Posterior vena cava (tissue), 2 donors: ENCODE results near the gene HS3ST3A1. TPM values are rescaled to one million over a fixed set of nuclear protein-coding genes. Genes with fewer than 3 reads are reported as not detected.

Source experiments
- DNase-seq: peaks from one replicate; pipeline ENCODE4 v3.0.0-alpha.2; 2020; ENCODE audit warnings: low spot score
- intact Hi-C, 2 donors: fragments of 100-400 bp; cut with DNase I; formaldehyde crosslinking; loops; one replicate each; pipeline versions ENCODE4 v1.14.1 to v1.14.2; 2022 to 2023
- microRNA-seq, 2 donors: library from miRNA; unstranded; fragments of <30 nt; microRNA quantifications; one replicate each; pipeline ENCODE4 v1.2.0, GENCODE V29; 2020 to 2021; ENCODE audit warnings: borderline microRNAs expressed in 2 of 2
- total RNA-seq, 2 donors: library from RNA; stranded (reverse); fragmentation: NEBNext Ultra II Directional; extraction: Animal tissue kit (Norgen Biotek cat#: 25700); gene quantifications; one replicate each; pipeline ENCODE4 v1.2.1, GENCODE V29; 2021
- donor health status: DM: yes; HTN: yes; CAD: no.
- donor health status: DM: yes; HTN: yes; CAD: no.

HS3ST3A1 gene
- total RNA-seq, 2 donors from 2014 or later, result 0.24 to 0.28 TPM

GRCh38 chr17:13476720-13477119, 125.0 kb downstream of the HS3ST3A1 start:
- DNase-seq, result no peak
- intact Hi-C loops, result no loop called here

- intact Hi-C loops, result no loop called here
- no peak for DNase-seq
These were observed 126.0 kb downstream of the HS3ST3A1 start for GRCh38 chr17:13475574-13476223.

GRCh38 chr17:13474073-13474800, 127.5 kb downstream of the HS3ST3A1 start:
- intact Hi-C loops, result no loop called here
- DNase-seq, result no peak

- intact Hi-C loops, result no loop called here
- no peak for DNase-seq
These were observed 136.1 kb downstream of the HS3ST3A1 start for GRCh38 chr17:13465678-13466077.

- DNase-seq, result no peak
- intact Hi-C loops, result no loop called here
These were observed 139.0 kb downstream of the HS3ST3A1 start for GRCh38 chr17:13462673-13463124.

- intact Hi-C loops, result no loop called here
- no peak for DNase-seq
These were observed 139.6 kb downstream of the HS3ST3A1 start for GRCh38 chr17:13462146-13462545.

GRCh38 chr17:13460261-13461000, 141.3 kb downstream of the HS3ST3A1 start:
- intact Hi-C loops, result no loop called here

GRCh38 chr17:13457783-13458182, 143.9 kb downstream of the HS3ST3A1 start:
- DNase-seq, result no peak
- intact Hi-C loops, result no loop called here

More at GRCh38 chr17:13460261-13461000, 141.3 kb downstream of the HS3ST3A1 start:
- DNase-seq, result no peak

Small RNAs within 50 kb of the gene (microRNA-seq; reads per million reads assigned to microRNA genes)
- 0 reads per million in 2 donors for gene MIR548H3
